GM18526 (cell line): ENCODE data around the gene PRKAB1.

Source experiments
- POLR2A ChIP-seq: IDR thresholded peaks from 3 replicates; pipeline ENCODE4 v1.6.1; 2011; ENCODE audit not compliant: insufficient read length; ENCODE audit errors: extremely low read depth

Gene PRKAB1

DNA sequence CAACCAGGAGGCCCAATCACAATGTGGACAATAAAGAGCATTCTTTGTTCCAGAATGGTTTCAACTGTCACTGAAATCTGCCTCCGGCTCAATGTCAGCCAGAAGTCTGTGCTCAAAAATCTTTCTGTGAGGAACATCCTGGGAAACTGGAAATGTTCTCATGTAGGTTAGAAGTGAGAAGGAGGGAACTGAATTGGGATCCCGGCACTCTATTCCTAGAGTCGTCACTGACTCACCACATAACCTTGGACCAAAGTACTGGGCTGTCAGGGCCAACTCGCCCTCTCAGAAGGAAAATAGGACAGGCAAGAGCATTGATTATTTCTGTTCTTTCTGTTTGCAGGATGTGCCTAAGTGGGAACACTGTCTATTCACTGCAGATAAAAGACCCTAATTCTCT, 57.6 kb downstream of the PRKAB1 start:
- no peak for TF ChIP-seq POLR2A

DNA sequence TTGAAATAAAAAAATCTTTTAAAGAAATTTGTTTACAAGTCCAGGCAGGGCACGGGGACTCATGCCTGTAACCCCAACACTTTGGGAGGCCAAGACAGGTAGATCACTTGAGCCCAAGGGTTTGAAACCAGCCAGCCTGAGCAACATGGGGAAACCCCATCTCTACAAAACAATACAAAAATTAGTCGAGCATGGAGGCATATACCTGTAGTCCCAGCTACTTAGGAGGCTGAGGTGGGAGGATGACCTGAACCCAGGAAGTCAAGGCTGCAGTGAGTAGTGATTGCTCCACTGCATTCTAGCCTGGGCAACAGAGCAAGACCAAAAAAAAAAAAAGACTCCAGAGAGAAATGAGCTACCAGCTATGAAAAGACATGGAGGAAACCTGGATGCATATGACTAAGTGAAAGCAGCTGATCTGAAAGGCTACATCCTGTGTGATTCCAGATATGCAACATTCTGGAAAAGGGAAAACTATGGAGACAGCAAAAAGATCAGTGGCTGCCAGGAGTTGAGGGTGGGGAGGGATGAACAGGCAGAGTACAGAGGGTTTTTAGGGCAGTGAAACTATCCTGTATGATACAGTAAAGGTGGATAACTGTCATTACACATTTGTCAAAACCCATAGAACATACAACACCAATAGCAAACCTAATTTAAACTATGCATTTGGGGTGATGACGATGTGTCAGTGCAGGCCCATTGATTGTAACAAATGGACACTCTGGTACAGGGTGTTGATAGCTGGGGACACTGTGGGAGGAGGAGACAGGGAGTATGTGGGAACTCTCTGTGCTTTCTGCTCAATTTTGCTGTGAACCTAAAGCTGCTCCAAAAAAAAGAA, 59.9 kb downstream of the PRKAB1 start:
- no peak for TF ChIP-seq POLR2A

DNA sequence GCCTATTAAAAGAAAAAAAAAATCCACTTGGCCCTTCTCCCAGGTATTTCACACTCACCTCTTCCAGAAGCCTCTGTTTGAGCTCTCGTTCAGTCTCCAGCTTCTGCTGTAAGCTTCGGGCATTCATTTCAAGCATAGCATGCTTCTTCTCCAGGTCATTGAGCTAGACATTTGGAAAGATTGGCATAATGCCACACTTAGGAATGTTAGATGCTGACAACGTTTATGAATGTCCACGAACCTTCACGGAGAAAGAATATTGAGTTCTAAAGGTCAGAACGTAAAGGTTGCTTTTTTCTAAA, 60.5 kb downstream of the PRKAB1 start:
- TF ChIP-seq POLR2A = no peak

DNA sequence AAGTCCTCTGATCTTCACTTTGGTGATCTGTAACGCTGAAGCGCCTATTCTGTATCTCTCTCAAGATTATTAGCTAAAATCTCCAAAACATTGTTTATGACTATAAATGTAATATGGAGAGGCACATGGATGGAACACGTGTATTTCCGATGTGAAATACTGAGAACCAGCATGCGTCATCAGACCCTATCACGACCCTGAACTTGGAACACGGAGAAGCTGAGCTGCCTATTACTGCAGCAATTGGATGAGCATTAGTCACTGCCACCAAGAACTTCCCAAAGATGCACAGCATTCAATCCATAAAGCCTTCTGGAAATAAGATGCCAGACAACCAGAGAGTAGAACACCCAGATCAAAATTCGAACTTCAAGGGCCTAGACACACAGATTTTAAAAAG, 61.9 kb downstream of the PRKAB1 start:
- no peak for TF ChIP-seq POLR2A

DNA sequence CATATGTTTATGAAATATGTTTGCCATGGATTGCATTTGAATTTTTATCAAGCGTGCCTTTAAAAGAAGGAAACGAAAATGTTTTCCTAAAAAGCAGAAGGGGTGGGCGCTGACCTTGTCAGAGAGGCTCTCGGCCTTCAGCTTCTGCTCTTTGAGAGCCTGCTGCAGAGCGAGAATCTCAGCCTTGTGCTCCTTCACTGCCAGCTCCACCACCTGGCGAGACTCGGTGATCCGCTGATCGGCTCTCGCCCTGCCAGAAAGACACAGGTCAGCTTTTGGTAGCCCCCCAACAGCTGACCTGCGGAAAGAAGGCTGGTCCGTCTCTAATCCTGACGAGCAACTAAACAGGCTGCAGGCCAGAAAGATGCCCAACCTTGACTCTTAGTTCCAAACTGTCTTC, 62.4 kb downstream of the PRKAB1 start:
- no peak for TF ChIP-seq POLR2A
